GM19452 (cell line): ENCODE data around the gene LCE3B.

Experiments
- ATAC-seq: cut with Tn5 transposase; IDR thresholded peaks from one replicate; pipeline ENCODE4 v1.9.1; 2021; ENCODE audit not compliant: unreplicated experiment

Gene LCE3B

GRCh38 chr1:152657677-152658076 is 44.1 kb downstream of the LCE3B start:
- no peak for ATAC-seq

GRCh38 chr1:152658649-152659048 is 45.0 kb downstream of the LCE3B start:
- ATAC-seq, result no peak

GRCh38 chr1:152663098-152663497 is 49.5 kb downstream of the LCE3B start, which contains the start of gene LCE2D:
TSS of gene LCE2D (plus strand) at chr1:152663380. CDS start at chr1:152664106, 726 bp downstream.
- no peak for ATAC-seq
